ENCODE measurements around the gene LYST.

LYST gene

DNA sequence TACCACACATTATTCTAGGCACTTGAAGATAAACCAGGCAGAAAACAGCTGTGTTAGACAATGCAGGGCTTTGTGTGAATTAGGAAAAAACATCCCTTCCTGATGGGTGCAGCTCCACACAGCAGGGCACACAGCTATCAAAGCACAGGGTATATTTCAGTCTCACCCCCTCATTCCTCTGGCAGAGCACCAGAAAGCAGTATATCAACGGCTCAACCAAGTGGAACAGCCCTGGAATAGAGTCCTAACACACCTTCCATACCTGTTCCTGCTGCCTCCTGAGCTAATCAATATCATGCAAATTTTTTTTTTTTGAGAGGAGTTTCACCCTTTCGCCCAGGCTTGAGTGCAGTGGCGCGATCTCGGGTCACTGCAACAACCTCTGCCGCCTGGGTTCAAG, 32.1 kb downstream of the LYST start:
- no peaks in the 10 kb centered on the region for H3K9me3 Mint-ChIP-seq
- DNase-seq (no peak), ATAC-seq (no peak)
- no peaks in the 10 kb centered on the region for H3K27me3 Mint-ChIP-seq
- H3K36me3 Mint-ChIP-seq (ENCODE audit: low read depth) = peaks cover 25% of the 10 kb centered on the region
- H3K4me1 Mint-ChIP-seq = peaks cover 22% of the 10 kb centered on the region
- H3K4me3 Mint-ChIP-seq = no peak overlapping the region
- H3K27ac Mint-ChIP-seq = no peak overlapping the region

DNA sequence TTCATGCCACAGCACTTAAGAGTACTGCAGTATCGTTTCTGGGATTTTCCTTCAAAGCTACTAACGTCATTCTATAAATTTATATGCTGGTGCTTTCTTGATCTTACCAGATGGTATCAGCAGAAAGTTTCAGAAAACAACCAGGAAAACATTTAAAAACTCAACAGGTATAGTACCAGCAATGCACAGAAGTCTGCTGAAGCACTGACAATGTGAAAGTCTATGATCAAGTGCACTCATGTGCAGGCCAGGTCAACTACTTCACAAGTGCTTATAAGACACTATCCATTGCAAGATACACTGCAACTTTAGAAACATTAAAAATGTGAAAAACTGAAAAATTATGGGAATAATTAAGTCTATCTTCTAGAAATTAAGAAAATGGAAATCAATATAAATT, 34.7 kb downstream of the LYST start:
- Mint-ChIP-seq H3K4me1 (peaks cover 20% of the 10 kb centered on the region), H3K9me3 (no peaks in the 10 kb centered on the region), H3K4me3 (no peak overlapping the region), H3K27ac (no peak overlapping the region), H3K36me3 (ENCODE audit: low read depth) (peaks cover 36% of the 10 kb centered on the region), H3K27me3 (no peaks in the 10 kb centered on the region)
- DNase-seq (no peak), ATAC-seq (no peak)

DNA sequence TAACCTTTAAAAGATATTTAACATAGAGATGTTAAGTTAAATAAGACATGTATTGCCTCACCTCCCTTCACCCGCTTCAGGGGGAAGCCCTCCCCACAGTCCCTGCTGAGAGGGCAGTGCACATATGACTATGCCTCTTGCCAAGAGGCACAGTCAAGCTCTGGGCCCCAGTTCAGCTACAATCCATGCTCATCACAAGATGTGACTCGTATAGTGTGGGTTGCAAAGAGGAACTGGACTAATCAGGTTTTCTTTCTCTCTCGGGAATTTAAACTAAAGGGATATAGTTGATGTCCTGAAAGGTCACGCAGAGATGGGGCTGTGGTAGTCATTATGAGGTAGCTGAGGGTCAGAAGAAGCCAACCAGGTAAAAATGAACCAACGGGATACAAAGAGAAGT, 35.6 kb downstream of the LYST start:
- Mint-ChIP-seq H3K36me3 (ENCODE audit: low read depth) (peaks cover 41% of the 10 kb centered on the region), H3K4me3 (peak overlapping the region; percentile 29), H3K4me1 (peaks cover 20% of the 10 kb centered on the region), H3K27ac (peak overlapping the region; percentile 78), H3K27me3 (no peaks in the 10 kb centered on the region), H3K9me3 (no peaks in the 10 kb centered on the region)
- peak; percentile 100 for ATAC-seq
- peak; percentile 57 for DNase-seq

- peaks cover 9% of the 10 kb centered on the region for H3K4me1 Mint-ChIP-seq
- no peak overlapping the region for H3K27ac Mint-ChIP-seq
- no peak overlapping the region for H3K4me3 Mint-ChIP-seq
- peaks cover 57% of the 10 kb centered on the region for H3K36me3 Mint-ChIP-seq (ENCODE audit: low read depth)
- DNase-seq = no peak
- no peaks in the 10 kb centered on the region for H3K27me3 Mint-ChIP-seq
- H3K9me3 Mint-ChIP-seq = no peaks in the 10 kb centered on the region
- no peak for ATAC-seq
These were observed 40.4 kb downstream of the LYST start for GRCh38 chr1:235826102-235826854.

DNA sequence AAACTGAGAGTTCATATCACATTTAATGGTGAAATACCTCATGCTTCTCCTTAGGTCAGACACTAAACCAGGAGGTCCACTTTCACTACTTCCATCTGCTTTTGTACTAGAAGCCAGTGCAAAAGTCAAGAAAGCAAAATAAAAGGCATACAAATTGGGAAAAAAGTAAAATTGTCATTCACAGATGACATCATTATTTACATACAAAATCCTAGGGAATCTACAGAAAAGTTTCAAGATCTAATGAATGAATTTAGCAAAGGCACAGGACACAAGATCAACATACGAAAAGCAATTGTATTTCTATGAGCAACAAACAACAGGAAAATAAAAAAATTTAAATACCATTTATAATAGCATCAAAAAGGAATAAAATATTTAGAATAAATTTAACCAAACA, 41.5 kb downstream of the LYST start:
- ATAC-seq (no peak), DNase-seq (no peak)
- Mint-ChIP-seq H3K36me3 (ENCODE audit: low read depth) (peaks cover 50% of the 10 kb centered on the region), H3K9me3 (no peaks in the 10 kb centered on the region), H3K27me3 (no peaks in the 10 kb centered on the region), H3K4me1 (peaks cover 2% of the 10 kb centered on the region), H3K4me3 (no peak overlapping the region), H3K27ac (no peak overlapping the region)

GRCh38 chr1:235823684-235824083, 43.0 kb downstream of the LYST start:
- DNase-seq = no peak
- peaks cover 46% of the 10 kb centered on the region for H3K36me3 Mint-ChIP-seq (ENCODE audit: low read depth)
- H3K4me3 Mint-ChIP-seq = no peak overlapping the region
- H3K27me3 Mint-ChIP-seq = no peaks in the 10 kb centered on the region
- ATAC-seq = no peak
- H3K9me3 Mint-ChIP-seq = no peaks in the 10 kb centered on the region
- peaks cover 2% of the 10 kb centered on the region for H3K4me1 Mint-ChIP-seq
- no peak overlapping the region for H3K27ac Mint-ChIP-seq

DNA sequence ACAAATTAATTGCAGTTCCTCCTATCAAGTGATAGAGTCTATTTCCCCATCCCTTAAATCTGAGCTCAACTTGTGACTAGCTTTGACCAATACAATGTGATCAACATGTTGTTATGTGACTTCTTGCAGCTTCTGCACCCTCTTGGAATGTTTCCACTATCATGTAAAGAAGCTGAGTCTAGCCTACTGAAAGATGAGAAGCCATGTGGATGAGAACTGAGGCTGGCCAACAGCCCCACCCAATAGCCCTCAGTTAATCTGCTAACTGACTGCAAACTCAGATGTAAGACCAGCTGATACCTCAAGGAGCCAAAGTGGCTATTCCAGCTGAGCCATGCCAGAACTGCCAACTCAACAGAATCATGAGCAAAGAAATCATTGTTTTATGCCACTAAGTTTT, 44.0 kb downstream of the LYST start:
- no peak for ATAC-seq
- Mint-ChIP-seq H3K36me3 (ENCODE audit: low read depth) (peaks cover 38% of the 10 kb centered on the region), H3K4me1 (peaks cover 2% of the 10 kb centered on the region), H3K27ac (no peak overlapping the region), H3K9me3 (no peaks in the 10 kb centered on the region), H3K4me3 (no peak overlapping the region), H3K27me3 (no peaks in the 10 kb centered on the region)
- no peak for DNase-seq

DNA sequence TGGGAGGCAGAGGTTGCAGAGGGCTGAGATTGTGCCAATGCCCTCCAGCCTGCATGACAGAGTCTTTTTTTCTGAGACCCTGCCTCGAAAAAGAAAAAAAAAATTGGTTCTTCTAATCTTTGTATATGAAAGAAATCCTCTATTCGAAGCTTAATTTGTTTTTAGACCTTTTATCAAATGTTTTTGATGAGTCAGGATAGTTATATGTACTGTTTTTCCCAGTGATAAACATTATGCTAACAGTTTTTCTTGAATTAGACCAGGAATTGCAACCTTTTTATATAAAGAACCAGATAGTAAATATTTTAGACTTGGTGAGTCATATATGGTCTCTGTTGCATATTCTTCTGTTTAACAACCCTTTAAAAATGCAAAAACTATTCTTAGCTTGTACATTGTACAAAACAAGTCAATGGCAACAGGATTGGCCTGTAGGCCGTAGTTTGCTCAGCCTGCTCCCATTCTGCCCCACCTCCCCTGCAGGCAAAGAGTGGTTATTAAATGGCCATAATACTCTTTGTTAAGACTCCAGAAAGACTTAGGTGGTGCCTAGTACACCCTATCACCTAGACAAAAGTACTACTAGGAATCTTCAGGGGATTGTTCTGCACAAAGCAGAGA, 45.2 kb downstream of the LYST start:
- H3K9me3 Mint-ChIP-seq = no peaks in the 10 kb centered on the region
- ATAC-seq = no peak
- no peak overlapping the region for H3K27ac Mint-ChIP-seq
- no peak overlapping the region for H3K4me3 Mint-ChIP-seq
- H3K4me1 Mint-ChIP-seq = peaks cover 9% of the 10 kb centered on the region
- H3K36me3 Mint-ChIP-seq (ENCODE audit: low read depth) = peaks cover 35% of the 10 kb centered on the region
- H3K27me3 Mint-ChIP-seq = no peaks in the 10 kb centered on the region
- no peak for DNase-seq

DNA sequence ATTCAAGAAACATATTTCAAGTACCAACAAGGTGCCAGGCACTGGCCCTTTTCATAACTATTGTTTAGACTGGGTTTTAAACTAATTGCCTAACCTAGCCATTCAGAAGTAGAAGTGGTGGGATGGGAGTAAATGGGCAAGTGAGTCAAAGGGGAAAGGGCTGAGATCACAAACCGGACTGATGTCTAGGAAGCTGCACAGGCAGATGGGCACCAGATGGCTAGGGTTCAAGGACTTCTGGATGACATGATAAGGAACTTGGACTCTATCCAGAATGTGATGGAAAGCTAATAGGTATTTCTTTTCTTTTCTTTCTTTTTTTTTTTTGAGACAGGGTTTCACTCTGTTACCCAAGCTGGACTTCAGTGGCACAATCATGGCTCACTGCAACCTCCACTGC, 46.6 kb downstream of the LYST start:
- H3K36me3 Mint-ChIP-seq (ENCODE audit: low read depth) = peaks cover 21% of the 10 kb centered on the region
- ATAC-seq = no peak
- H3K27ac Mint-ChIP-seq = no peak overlapping the region
- H3K4me3 Mint-ChIP-seq = no peak overlapping the region
- no peak for DNase-seq
- H3K4me1 Mint-ChIP-seq = peaks cover 10% of the 10 kb centered on the region
- no peaks in the 10 kb centered on the region for H3K9me3 Mint-ChIP-seq
- H3K27me3 Mint-ChIP-seq = no peaks in the 10 kb centered on the region

GRCh38 chr1:235818632-235819136, 48.0 kb downstream of the LYST start:
- DNase-seq (no peak), ATAC-seq (no peak)
- Mint-ChIP-seq H3K4me1 (peaks cover 7% of the 10 kb centered on the region), H3K27me3 (no peaks in the 10 kb centered on the region), H3K4me3 (no peak overlapping the region), H3K27ac (no peak overlapping the region), H3K9me3 (no peaks in the 10 kb centered on the region), H3K36me3 (ENCODE audit: low read depth) (peaks cover 14% of the 10 kb centered on the region)

DNA sequence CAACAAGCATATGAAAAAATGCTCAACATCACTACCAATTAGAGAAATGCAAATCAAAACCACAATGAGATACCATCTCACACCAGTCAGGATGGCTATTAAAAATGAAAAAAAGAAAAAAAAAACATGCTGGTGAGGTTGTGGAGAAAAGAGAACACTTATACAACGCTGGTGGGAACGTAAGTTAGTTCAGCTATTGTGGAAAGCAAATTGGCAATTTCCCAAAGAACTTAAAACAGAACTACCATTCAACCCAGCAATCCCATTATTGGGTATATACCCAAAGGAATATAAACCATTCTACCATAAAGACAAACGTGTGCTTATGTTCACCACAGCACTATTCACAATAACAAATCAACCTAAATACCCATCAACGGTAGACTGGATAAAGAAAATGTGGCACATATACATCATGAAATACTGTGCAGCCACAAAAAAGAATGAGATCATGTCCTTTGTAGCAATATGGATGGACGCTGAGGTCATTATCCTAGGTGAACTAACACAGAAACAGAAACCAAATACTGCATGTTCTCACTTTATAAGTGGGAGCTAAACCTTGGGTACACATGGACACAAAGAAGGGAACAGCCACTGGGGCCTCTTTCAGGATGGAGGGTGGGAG, 49.5 kb downstream of the LYST start:
- peaks cover 4% of the 10 kb centered on the region for H3K36me3 Mint-ChIP-seq (ENCODE audit: low read depth)
- no peak overlapping the region for H3K27ac Mint-ChIP-seq
- H3K4me1 Mint-ChIP-seq = peaks cover 7% of the 10 kb centered on the region
- DNase-seq (no peak), ATAC-seq (peak; percentile 10)
- H3K27me3 Mint-ChIP-seq = no peaks in the 10 kb centered on the region
- H3K4me3 Mint-ChIP-seq = no peak overlapping the region
- H3K9me3 Mint-ChIP-seq = no peaks in the 10 kb centered on the region

DNA sequence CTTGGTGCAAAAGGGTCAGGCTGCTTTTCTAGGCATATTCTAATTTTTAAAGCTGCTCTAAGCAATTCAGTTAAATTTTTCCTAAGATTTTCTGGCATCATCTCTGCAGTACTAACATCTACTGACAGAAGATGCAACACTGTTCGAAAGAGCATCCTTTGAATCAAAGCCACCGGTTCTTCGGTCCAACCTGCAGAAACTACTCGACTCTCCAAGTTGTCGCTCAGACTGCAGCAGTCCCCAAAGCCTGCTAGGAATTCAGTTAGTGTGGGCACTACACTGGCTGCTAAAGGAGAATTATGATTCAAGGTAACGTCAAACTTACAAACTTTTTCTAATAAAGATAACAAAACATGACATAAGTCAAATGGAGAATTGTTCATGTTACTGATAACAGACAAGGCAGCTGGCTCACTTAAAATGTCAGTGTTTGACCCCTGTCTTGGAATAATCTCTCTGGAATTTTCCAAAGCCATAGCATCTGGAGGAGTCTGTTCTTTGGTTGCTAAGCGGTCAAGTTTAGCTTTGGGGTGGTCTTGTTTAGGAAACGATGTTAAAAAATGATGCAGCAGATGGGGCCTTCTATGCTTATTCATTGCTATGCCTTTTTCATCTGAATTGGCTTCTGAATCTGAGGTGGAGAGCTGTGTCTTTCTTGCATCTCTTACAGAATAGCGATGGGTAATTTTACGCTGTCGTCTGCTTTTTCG, 56.9 kb downstream of the LYST start:
- H3K4me3 Mint-ChIP-seq = no peak overlapping the region
- no peaks in the 10 kb centered on the region for H3K27me3 Mint-ChIP-seq
- H3K9me3 Mint-ChIP-seq = no peaks in the 10 kb centered on the region
- no peak overlapping the region for H3K27ac Mint-ChIP-seq
- H3K4me1 Mint-ChIP-seq = no peaks in the 10 kb centered on the region
- ATAC-seq (no peak), DNase-seq (no peak)
- peaks cover 36% of the 10 kb centered on the region for H3K36me3 Mint-ChIP-seq (ENCODE audit: low read depth)

GRCh38 chr1:235808223-235808622, 58.5 kb downstream of the LYST start:
- no peak overlapping the region for H3K27ac Mint-ChIP-seq
- DNase-seq (no peak), ATAC-seq (no peak)
- H3K27me3 Mint-ChIP-seq = no peaks in the 10 kb centered on the region
- no peaks in the 10 kb centered on the region for H3K9me3 Mint-ChIP-seq
- peaks cover 38% of the 10 kb centered on the region for H3K36me3 Mint-ChIP-seq (ENCODE audit: low read depth)
- H3K4me1 Mint-ChIP-seq = no peaks in the 10 kb centered on the region
- H3K4me3 Mint-ChIP-seq = no peak overlapping the region

DNA sequence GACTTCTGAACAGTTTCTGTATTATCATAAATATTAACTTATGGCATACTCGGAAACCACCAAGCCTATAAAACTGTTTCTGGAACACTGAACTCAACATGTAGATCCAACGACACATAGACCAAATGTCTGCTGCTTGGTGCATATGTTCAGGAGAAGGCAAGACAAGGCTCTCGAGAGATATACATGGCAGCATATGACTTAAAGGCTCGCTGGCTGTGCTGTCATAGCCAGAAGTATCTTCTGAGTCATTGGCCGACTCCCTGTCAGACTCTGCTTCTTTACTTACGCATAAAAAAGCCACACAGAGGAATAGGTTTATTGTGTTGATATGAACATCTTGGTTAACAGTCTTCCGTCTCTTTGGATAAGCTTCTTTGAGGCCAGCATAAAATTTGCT, 60.6 kb downstream of the LYST start:
- DNase-seq (no peak), ATAC-seq (no peak)
- no peak overlapping the region for H3K4me3 Mint-ChIP-seq
- H3K27me3 Mint-ChIP-seq = no peaks in the 10 kb centered on the region
- no peaks in the 10 kb centered on the region for H3K4me1 Mint-ChIP-seq
- H3K27ac Mint-ChIP-seq = no peak overlapping the region
- no peaks in the 10 kb centered on the region for H3K9me3 Mint-ChIP-seq
- H3K36me3 Mint-ChIP-seq (ENCODE audit: low read depth) = peaks cover 50% of the 10 kb centered on the region
